ENCODE measurements around the gene STKLD1.

STKLD1 gene

GRCh38 chr9:133345596-133345995 lies 30.6 kb upstream of the STKLD1 start:
- DNase-seq (ENCODE audit: low read depth in 2 of 2), result no peak

GRCh38 chr9:133346021-133346785 lies 30.0 kb upstream of the STKLD1 start:
- no peak for DNase-seq (ENCODE audit: low read depth in 2 of 2)

- DNase-seq (ENCODE audit: low read depth in 2 of 2), result no peak
Observed at GRCh38 chr9:133347515-133347984, 28.6 kb upstream of the STKLD1 start.

GRCh38 chr9:133347985-133348717 lies 28.0 kb upstream of the STKLD1 start, which contains the start of the genes MED22 and RPL7A:
TSS of gene MED22 (minus strand) at chr9:133348131. CDS start at chr9:133346662, 1,469 bp downstream.
TSS of gene RPL7A (plus strand) at chr9:133348218. CDS start at chr9:133348244, 26 bp downstream.
- DNase-seq (ENCODE audit: low read depth in 2 of 2), result peak; percentile 93 to 94

- DNase-seq (ENCODE audit: low read depth in 2 of 2), result no peak
Observed at GRCh38 chr9:133348718-133349573, 27.2 kb upstream of the STKLD1 start.

- DNase-seq (ENCODE audit: low read depth in 2 of 2), result no peak
Observed at GRCh38 chr9:133349965-133350616, 26.1 kb upstream of the STKLD1 start.

GRCh38 chr9:133351526-133351907 lies 24.6 kb upstream of the STKLD1 start:
- DNase-seq (ENCODE audit: low read depth in 2 of 2), result no peak

GRCh38 chr9:133351908-133352634 lies 24.1 kb upstream of the STKLD1 start:
- no peak for DNase-seq (ENCODE audit: low read depth in 2 of 2)

- DNase-seq (ENCODE audit: low read depth in 2 of 2), result no peak
Observed at GRCh38 chr9:133352635-133353340, 23.4 kb upstream of the STKLD1 start.

- DNase-seq (ENCODE audit: low read depth in 2 of 2), result no peak
Observed at GRCh38 chr9:133353548-133353947, 22.6 kb upstream of the STKLD1 start.

GRCh38 chr9:133354766-133355165 lies 21.4 kb upstream of the STKLD1 start:
- no peak for DNase-seq (ENCODE audit: low read depth in 2 of 2)

- no peak for DNase-seq (ENCODE audit: low read depth in 2 of 2)
Observed at GRCh38 chr9:133355881-133356357, 20.2 kb upstream of the STKLD1 start.

GRCh38 chr9:133356391-133357091 lies 19.6 kb upstream of the STKLD1 start, which contains the start of the genes SURF1 and SURF2:
TSS of gene SURF1 (minus strand) at chr9:133356487. CDS start at chr9:133356453, 34 bp downstream.
TSS of gene SURF2 (plus strand) at chr9:133356550. CDS start at chr9:133356593, 43 bp downstream.
- peak in 1 of 2 experiments; percentile 45 for DNase-seq (ENCODE audit: low read depth in 2 of 2)

GRCh38 chr9:133357656-133358055 lies 18.5 kb upstream of the STKLD1 start:
- DNase-seq (ENCODE audit: low read depth in 2 of 2), result no peak

- DNase-seq (ENCODE audit: low read depth in 2 of 2), result no peak
Observed at GRCh38 chr9:133359399-133360175, 16.6 kb upstream of the STKLD1 start.

- DNase-seq (ENCODE audit: low read depth in 2 of 2), result no peak
Observed at GRCh38 chr9:133360400-133361393, 15.5 kb upstream of the STKLD1 start.

GRCh38 chr9:133361507-133362092 lies 14.6 kb upstream of the STKLD1 start:
- DNase-seq (ENCODE audit: low read depth in 2 of 2), result no peak
